Upper lobe of left lung (tissue), 4 donors: ENCODE results near the gene FOSL2.

Source experiments
- CTCF ChIP-seq, 6 experiments: fragments of 450-650 bp in 4 of 6; fragments of 200-600 bp in 2 of 6; sonication (generic) in 2 of 6; IDR thresholded peaks; one replicate each; pipeline ENCODE4 v1.5.1; 2016 to 2019; ENCODE audit warnings: antibody characterized with exemption in 6 of 6
- EP300 ChIP-seq, 4 donors: sonication (generic); formaldehyde crosslinking; IDR thresholded peaks; one replicate each; pipeline ENCODE4 v1.5.1; 2017; ENCODE audit warnings: antibody characterized with exemption in 4 of 4, control low read depth in 2 of 4
- POLR2A ChIP-seq, 4 donors: fragments of 450-650 bp; IDR thresholded peaks; one replicate each; pipeline ENCODE4 v1.5.1; 2016 to 2017; ENCODE audit warnings: antibody characterized with exemption in 4 of 4, mild to moderate bottlenecking in 2 of 4
- POLR2AphosphoS5 ChIP-seq, 2 donors: sonication (generic); formaldehyde crosslinking; IDR thresholded peaks; one replicate each; pipeline ENCODE4 v1.5.1; 2017; ENCODE audit warnings: antibody characterized with exemption in 2 of 2

GRCh38 chr2:28430377-28430765 lies 37.7 kb downstream of the FOSL2 start:
- no peak for TF ChIP-seq CTCF (IDR thresholded peaks at IDR 0.05)
- no peak for TF ChIP-seq POLR2A (IDR thresholded peaks at IDR 0.05)
- TF ChIP-seq EP300 (IDR thresholded peaks at IDR 0.05), result no peak
- no peak for TF ChIP-seq POLR2AphosphoS5 (IDR thresholded peaks at IDR 0.05)
